Gastrocnemius medialis (tissue), 4 donors: ENCODE measurements around the gene CEACAM5.

Experiments used
- CTCF ChIP-seq, 5 experiments: fragments of 450-650 bp in 3 of 5; fragments of 200-600 bp in 2 of 5; sonication (generic) in 2 of 5; IDR thresholded peaks in 4 of 5; conservative IDR thresholded peaks in 1 of 5; 1 replicate in 4 of 5; 2 replicates in 1 of 5; pipeline ENCODE4 v1.5.1; 2016 to 2019; ENCODE audit warnings: antibody characterized with exemption in 5 of 5, mild to moderate bottlenecking in 3 of 5, moderate library complexity in 3 of 5
- POLR2A ChIP-seq, 2 donors: fragments of 450-650 bp; IDR thresholded peaks; one replicate each; pipeline ENCODE4 v1.6.1; 2017; ENCODE audit warnings: antibody characterized with exemption in 2 of 2, mild to moderate bottlenecking in 2 of 2, moderate library complexity in 2 of 2

- TF ChIP-seq CTCF (IDR thresholded peaks at IDR 0.05 in 4 of 5, conservative IDR thresholded peaks at IDR 0.05 in 1 of 5) (no peak), POLR2A (IDR thresholded peaks at IDR 0.05) (no peak)
These were observed 14.2 kb upstream of the CEACAM5 start for GRCh38 chr19:41694196-41694595.
